ENCODE data around the gene CYTIP. TPM values are rescaled to one million over a fixed set of nuclear protein-coding genes. Genes with fewer than 3 reads are reported as not detected.
"Not testable (repeated sequence)": the region's sequence is repeated elsewhere in the genome, so short reads cannot be mapped to it uniquely, and the experiment has no call there.

Gene CYTIP
- total and polyA plus RNA-seq, 2 of the 4 experiments (the other 2 are of a cell fraction) = not detected

GRCh38 chr2:157375384-157375783 is 68.5 kb downstream of the CYTIP start:
- Histone ChIP-seq H3K9me3 (ENCODE audit: control insufficient read depth, insufficient read depth, low read length) (no peaks in the 10 kb centered on the region), H3K23ac (ENCODE audit: low read depth, low read length) (no peak overlapping the region), H3K56ac (ENCODE audit: extremely low read depth, insufficient read depth, low read length) (no peak overlapping the region), H2BK5ac (ENCODE audit: low read depth, low read length, poor library complexity, severe bottlenecking) (no peak overlapping the region), H3K9ac (ENCODE audit: low read depth, low read length) (no peak overlapping the region), H3K9me1 (ENCODE audit: insufficient read depth, low read length) (no peaks in the 10 kb centered on the region), H3K4me1 (ENCODE audit: control insufficient read depth, insufficient read depth, low read length) (no peaks in the 10 kb centered on the region), H3K4me2 (ENCODE audit: low read depth, low read length) (no peak overlapping the region), H2BK20ac (ENCODE audit: low read depth, low read length) (no peak overlapping the region), H4K5ac (ENCODE audit: low read depth, low read length) (no peak overlapping the region), H2BK15ac (ENCODE audit: low read depth, low read length) (no peak overlapping the region), H4K20me1 (ENCODE audit: insufficient read depth, low read length) (no peaks in the 10 kb centered on the region), H2AK5ac (ENCODE audit: low read depth, low read length) (no peak overlapping the region), H2BK120ac (ENCODE audit: low read depth, low read length) (no peak overlapping the region), H3K14ac (replicated peaks; ENCODE audit: low read depth, low read length) (no peak overlapping the region), H3K18ac (ENCODE audit: low read depth, low read length) (no peak overlapping the region), H3K36me3 (ENCODE audit: control insufficient read depth, insufficient read depth, low read length) (no peaks in the 10 kb centered on the region), H2AFZ (replicated peaks; ENCODE audit: low read length, poor library complexity) (no peak overlapping the region), H3K4ac (ENCODE audit: low read depth, low read length) (no peak overlapping the region), H4K8ac (ENCODE audit: low read depth in 2 of 2, low read length in 2 of 2) (no peak overlapping the region), H4K91ac (ENCODE audit: insufficient read depth, low read depth, low read length) (no peak overlapping the region), H3K27me3 (ENCODE audit: control insufficient read depth, insufficient read depth, low read length) (no peaks in the 10 kb centered on the region), H3K79me1 (ENCODE audit: low read depth in 1 of 2, low read length in 2 of 2) (no peaks in the 10 kb centered on the region), H3K27ac (ENCODE audit: insufficient read depth, low read length) (no peak overlapping the region), H3K4me3 (ENCODE audit: insufficient read depth, low read depth, low read length) (no peak overlapping the region), H2AK9ac (replicated peaks; ENCODE audit: low read depth, low read length, poor library complexity) (no peak overlapping the region)
- dilution Hi-C loops (cut with HindIII; ENCODE audit: low sequenced_read_pairs, unreplicated experiment) = no loop called here
- in situ Hi-C loops (cut with MboI; ENCODE audit: low sequenced_read_pairs) = no loop called here
- ATAC-seq (ENCODE audit: low read depth) (no peak), DNase-seq (no peak)
- ChIA-PET POLR2A (ENCODE audit: unreplicated experiment) (no interaction called here), CTCF (no interaction called here)
- no TSS peak for BruUV-seq (replicated peaks)
- intact Hi-C loops (cut with micrococcal nuclease) = no loop called here
- TF ChIP-seq FOS (IDR thresholded peaks at IDR 0.05; ENCODE audit: low read depth, low read length) (no peak), RFX5 (IDR thresholded peaks at IDR 0.05; ENCODE audit: low read depth, low read length) (no peak), MAZ (IDR thresholded peaks at IDR 0.05; ENCODE audit: borderline replicate concordance, low read depth, low read length) (no peak), RAD21 (IDR thresholded peaks at IDR 0.05; ENCODE audit: low read length) (no peak), MXI1 (IDR thresholded peaks at IDR 0.05; ENCODE audit: borderline replicate concordance, low read depth, low read length) (no peak), SMC3 (IDR thresholded peaks at IDR 0.05; ENCODE audit: low read depth, low read length) (no peak), POLR2A (IDR thresholded peaks at IDR 0.05; ENCODE audit: low read depth, low read length) (no peak), CHD1 (IDR thresholded peaks at IDR 0.05; ENCODE audit: low read depth, low read length) (no peak)
- no CpG with 5 or more reads among the region's 1 CpG for WGBS, 2 experiments (ENCODE audit: extremely low coverage in 2 of 2, insufficient read length in 1 of 2)

DNA sequence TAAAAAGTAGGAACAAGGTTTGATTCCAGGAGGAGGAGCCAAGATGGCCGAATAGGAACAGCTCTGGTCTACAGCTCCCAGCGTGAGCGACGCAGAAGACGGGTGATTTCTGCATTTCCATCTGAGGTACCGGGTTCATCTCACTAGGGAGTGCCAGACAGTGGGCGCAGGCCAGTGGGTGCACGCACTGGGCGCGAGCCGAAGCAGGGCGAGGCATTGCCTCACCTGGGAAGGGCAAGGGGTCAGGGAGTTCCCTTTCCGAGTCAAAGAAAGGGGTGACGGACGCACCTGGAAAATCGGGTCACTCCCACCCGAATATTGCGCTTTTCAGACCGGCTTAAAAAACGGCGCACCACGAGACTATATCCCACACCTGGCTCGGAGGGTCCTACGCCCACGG is 75.4 kb downstream of the CYTIP start:
- H2AK5ac ChIP-seq (ENCODE audit: low read depth, low read length); H4K5ac ChIP-seq (ENCODE audit: low read depth, low read length); H3K27ac ChIP-seq (ENCODE audit: insufficient read depth, low read length); H4K20me1 ChIP-seq (ENCODE audit: insufficient read depth, low read length); H3K23ac ChIP-seq (ENCODE audit: low read depth, low read length); H3K9me1 ChIP-seq (ENCODE audit: insufficient read depth, low read length); H2BK5ac ChIP-seq (ENCODE audit: low read depth, low read length, poor library complexity, severe bottlenecking); H2AFZ ChIP-seq (replicated peaks; ENCODE audit: low read length, poor library complexity); BruUV-seq (replicated peaks); H3K18ac ChIP-seq (ENCODE audit: low read depth, low read length); ATAC-seq (ENCODE audit: low read depth); H3K79me1 ChIP-seq (ENCODE audit: low read depth in 1 of 2, low read length in 2 of 2); H3K4me2 ChIP-seq (ENCODE audit: low read depth, low read length); H3K27me3 ChIP-seq (ENCODE audit: control insufficient read depth, insufficient read depth, low read length); H2BK120ac ChIP-seq (ENCODE audit: low read depth, low read length); H3K56ac ChIP-seq (ENCODE audit: extremely low read depth, insufficient read depth, low read length); in situ Hi-C loops (cut with MboI; ENCODE audit: low sequenced_read_pairs); DNase-seq; H2AK9ac ChIP-seq (replicated peaks; ENCODE audit: low read depth, low read length, poor library complexity); H4K91ac ChIP-seq (ENCODE audit: insufficient read depth, low read depth, low read length); H3K14ac ChIP-seq (replicated peaks; ENCODE audit: low read depth, low read length); H2BK15ac ChIP-seq (ENCODE audit: low read depth, low read length); dilution Hi-C loops (cut with HindIII; ENCODE audit: low sequenced_read_pairs, unreplicated experiment); H3K4ac ChIP-seq (ENCODE audit: low read depth, low read length); H3K4me1 ChIP-seq (ENCODE audit: control insufficient read depth, insufficient read depth, low read length); intact Hi-C loops (cut with micrococcal nuclease); H3K9me3 ChIP-seq (ENCODE audit: control insufficient read depth, insufficient read depth, low read length); H3K4me3 ChIP-seq (ENCODE audit: insufficient read depth, low read depth, low read length); H4K8ac ChIP-seq (ENCODE audit: low read depth in 2 of 2, low read length in 2 of 2); CTCF ChIA-PET; POLR2A ChIA-PET (ENCODE audit: unreplicated experiment); H3K36me3 ChIP-seq (ENCODE audit: control insufficient read depth, insufficient read depth, low read length); H2BK20ac ChIP-seq (ENCODE audit: low read depth, low read length); H3K9ac ChIP-seq (ENCODE audit: low read depth, low read length): not testable (repeated sequence)
- WGBS, 2 experiments (ENCODE audit: extremely low coverage in 2 of 2, insufficient read length in 1 of 2) = no CpG with 5 or more reads among the region's 25 CpGs
